GM18520 (cell line): Measurements from ENCODE around the gene GRHL3.
"Not testable (repeated sequence)": the region's sequence is repeated elsewhere in the genome, so short reads cannot be mapped to it uniquely, and the experiment has no call there.

Source experiments
- ATAC-seq: cut with Tn5 transposase; IDR thresholded peaks from one replicate; pipeline ENCODE4 v1.9.1; 2021; ENCODE audit not compliant: unreplicated experiment

GRHL3 gene

DNA sequence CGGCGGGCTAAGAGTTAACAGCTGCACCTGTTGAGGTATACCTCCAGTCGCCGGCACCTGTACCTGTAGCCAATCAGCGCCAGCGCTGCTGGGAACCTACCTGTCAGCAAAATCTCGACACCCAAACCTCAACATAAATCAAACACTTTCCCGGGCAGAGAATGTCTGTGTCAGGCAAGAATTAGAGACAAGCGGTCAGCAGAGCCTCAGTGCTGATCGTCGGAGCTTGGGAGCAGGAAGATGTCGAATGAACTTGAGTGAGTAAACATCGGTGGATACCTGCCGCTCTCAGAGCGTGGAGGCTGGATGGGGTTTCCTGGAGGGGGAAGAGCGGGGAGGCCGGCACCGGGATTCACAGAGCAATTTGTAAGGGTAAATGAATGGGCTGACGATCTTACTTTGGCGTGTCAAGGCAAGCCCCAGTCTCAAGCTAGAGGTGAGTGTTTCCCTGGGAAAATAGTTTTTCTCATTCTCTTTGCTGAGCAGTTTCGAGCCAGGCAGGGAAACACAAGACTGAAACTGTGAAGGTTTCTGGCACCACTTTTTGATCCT lies at the start of gene GRHL3:
Gene GRHL3, plus strand, starts transcription at position 46 of the 552 bp plus-strand sequence. Its CDS starts 195 bp downstream, at position 241.
- no peak for ATAC-seq

- ATAC-seq = not testable (repeated sequence)
Observed at GRCh38 chr1:24274203-24275103, 44.7 kb upstream of the GRHL3 start.

DNA sequence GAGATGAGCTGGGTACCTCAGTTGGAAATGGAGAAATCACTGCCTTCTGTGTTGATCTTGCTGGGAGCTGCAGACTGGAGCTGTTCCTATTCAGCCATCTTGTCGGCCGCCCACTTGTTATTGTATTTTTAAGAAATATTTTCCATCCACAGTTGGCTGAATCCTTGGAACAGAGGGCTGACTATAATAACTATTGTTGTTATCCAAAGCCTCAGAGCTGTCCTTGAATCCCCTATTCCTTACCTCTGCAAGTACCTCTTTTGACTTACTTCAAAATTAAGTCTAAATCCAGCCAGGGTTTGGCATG lies 44.1 kb upstream of the GRHL3 start:
- ATAC-seq = no peak

GRCh38 chr1:24275510-24275909 lies 43.6 kb upstream of the GRHL3 start:
- ATAC-seq = no peak

DNA sequence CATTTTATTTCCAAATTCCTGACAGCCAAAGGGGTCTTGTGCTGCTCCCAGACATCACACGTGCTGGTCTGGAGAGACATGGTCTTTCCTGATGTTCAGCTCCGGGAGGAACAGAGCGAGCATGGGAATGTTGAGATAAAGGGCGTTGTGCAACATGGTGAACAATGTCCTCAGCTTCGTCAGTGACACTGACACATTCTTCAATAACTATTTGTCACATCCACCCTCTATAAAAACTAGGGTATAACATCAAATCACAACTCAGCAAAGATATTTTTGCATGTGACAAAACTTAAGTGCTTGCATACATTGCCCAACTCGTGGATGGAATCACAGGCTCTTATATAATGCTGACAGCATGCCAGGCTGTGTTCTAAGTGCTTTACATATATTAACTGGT lies 42.4 kb upstream of the GRHL3 start:
- no peak for ATAC-seq

DNA sequence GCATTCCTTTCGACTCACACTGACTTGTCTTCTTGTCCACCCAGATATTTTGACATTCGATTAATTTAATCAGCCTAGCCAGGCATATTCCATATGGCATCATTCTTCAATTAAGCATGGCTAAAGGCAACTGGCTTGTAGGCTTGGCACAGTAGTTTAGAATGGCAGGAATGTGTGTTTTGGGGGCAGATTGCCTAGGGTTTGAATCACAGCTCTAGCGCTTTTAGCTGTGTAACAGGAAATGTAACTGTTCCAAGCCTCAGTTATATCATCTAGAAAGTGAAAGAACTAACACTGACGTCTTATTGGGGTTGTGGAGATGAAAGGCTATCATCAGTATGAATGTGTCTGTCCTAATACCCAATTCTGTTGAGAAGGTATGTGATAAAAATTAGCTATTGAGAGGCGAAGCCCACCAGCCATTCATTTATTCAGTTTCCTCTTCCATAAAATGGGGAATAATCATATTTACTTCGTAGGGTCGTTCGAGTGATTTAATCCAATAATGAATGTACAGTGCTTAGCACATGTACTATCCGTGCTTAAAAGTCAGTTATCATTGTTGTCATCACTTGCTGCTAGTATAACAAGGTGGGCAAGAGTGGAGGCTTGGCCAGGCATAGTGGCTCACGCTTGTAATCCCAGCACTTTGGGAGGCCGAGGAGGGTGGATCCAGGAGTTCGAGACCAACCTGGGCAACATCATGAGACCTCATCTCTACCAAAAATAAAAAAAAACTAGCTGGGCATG lies 41.6 kb upstream of the GRHL3 start:
- ATAC-seq = no peak

DNA sequence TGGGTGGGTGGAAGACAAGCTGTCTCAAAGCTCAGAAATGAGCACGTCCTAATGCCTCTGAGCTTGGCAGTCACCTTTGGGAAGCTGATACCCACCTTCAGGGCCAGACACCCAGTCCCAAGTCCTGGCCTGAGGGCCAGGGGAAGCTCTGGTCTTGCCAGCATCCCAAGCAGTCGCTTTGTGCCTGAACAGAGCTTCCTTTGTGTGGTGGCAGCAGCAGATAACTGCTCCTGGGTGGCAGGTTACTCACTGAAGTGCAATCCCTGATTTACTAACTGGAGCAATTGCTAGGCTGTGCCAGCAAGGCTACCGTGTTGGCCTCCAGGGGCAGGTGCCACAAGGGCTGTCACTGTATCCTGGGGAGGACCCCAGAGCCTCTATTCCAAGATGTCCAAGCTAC lies 40.4 kb upstream of the GRHL3 start:
- ATAC-seq = no peak

DNA sequence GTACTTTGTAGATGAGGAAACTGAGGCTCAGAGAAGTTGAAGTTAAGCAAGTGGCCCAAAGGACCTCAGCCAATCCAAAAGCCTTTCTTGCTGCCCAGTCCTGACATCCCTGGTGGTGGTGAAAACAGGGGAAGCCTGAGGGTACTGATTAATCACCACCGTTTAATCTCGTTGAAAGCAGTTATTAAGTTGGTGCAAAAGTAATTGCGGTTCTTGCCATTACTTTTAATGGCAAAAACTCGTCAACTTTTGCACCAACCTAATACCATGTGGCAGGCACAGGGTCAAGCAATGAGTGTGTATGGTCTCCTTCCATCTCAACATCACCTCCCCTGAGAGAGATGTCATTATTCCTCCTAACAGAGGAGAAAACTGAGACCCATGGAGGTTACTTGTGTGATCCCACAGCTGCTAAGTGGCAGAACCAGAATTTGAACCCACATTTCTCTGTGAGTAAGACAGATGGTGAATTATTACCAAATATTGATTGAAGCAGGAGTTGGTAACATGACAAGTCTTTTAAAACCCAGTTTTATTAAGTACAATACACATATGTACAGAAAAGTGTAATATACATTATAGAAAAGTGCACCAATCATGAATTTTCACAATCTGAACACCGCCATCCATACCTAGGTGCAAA lies 39.4 kb upstream of the GRHL3 start:
- ATAC-seq = no peak

DNA sequence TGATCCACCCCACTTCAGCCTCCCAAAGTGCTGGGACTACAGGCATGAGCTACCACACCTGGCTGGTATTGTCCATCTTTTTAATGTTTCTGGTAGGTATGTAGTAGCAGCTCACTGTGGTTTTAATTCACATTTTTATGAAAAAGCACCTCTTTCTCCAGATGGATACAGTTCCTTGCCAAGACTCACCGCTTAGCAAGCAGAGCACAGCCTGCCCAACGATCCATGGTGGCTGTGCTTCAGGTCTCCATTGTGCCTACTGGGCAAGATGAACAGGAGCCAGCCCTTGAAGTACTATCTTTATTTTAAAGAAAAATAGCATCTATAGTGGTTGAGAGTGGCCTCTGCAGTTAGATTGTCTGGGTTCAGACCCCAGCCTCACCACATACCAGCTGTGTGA lies 37.6 kb upstream of the GRHL3 start:
- ATAC-seq = no peak

GRCh38 chr1:24282491-24282890 lies 36.7 kb upstream of the GRHL3 start:
- ATAC-seq = no peak

GRCh38 chr1:24283326-24284155 lies 35.6 kb upstream of the GRHL3 start:
- ATAC-seq = no peak

GRCh38 chr1:24284156-24284471 lies 35.0 kb upstream of the GRHL3 start:
- ATAC-seq = no peak

GRCh38 chr1:24285231-24285630 lies 33.9 kb upstream of the GRHL3 start:
- no peak for ATAC-seq

- no peak for ATAC-seq
Observed at GRCh38 chr1:24286246-24287010, 32.7 kb upstream of the GRHL3 start.

DNA sequence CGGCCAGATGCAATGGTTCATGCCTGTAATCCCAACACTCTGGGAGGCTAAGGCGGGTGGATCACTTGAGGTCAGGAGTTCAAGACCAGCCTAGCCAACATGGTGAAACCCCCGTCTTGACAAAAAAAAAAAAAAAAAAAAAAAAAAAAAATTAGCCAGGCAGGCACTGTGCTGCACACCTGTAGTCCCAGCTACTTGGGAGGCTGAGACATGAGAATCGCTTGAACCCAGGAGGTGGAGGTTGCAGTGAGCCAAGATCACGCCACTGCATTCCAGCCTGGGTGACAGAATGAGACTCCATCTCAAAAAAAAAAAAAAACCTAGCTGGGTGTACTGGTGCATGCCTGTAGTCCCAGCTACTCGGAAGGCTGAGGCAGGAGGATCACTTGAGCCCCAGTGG lies 31.4 kb upstream of the GRHL3 start:
- ATAC-seq = not testable (repeated sequence)

DNA sequence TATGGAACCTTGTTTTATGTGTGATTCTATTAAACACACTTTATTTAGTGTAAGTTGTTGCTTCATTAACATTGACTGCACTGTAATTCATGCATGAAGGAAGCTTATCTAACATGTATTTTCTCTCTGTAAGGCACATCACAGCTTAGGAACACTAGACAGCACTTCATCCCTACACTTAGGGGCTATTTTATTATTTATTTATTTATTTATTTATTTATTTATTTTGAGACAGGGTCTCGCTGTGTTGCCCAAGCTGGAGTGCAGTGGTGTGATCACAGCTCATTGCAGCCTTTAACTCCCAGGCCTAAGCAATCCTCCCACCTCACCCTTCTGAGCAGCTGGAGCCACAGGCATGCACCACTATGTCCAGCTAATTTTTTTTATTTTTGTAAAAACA lies 30.7 kb upstream of the GRHL3 start:
- ATAC-seq = no peak

GRCh38 chr1:24289937-24290595 lies 29.1 kb upstream of the GRHL3 start:
- no peak for ATAC-seq

DNA sequence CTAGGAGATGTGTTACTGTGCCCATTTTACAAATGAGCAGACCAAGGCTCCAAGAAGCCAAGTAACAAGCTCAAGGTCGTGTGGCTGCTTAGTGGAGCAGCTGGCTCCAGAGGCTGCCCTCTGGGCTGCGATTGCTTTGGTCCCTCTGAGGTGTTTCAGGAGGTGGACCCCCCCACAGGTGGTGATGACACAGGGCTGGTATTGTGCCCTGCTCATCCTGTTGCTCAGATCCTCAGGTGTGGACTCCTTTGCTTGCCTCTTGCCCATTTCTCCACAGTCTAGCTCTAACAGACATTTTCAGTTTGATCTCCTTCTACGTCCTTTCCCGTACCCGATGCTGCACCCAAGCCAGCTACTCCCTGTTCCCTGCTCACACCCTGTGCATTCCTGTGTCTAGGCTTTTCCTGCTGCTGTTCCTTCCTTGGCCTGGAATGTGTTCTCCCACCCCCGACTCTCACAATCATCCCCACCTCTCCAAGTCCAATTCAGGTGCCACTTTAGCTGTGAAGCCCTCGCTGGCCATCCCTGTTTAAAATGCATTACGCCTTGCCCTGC lies 28.1 kb upstream of the GRHL3 start:
- ATAC-seq = no peak

- no peak for ATAC-seq
Observed at GRCh38 chr1:24292103-24292502, 27.1 kb upstream of the GRHL3 start.
